Measurements from ENCODE around the gene MAD1L1. TPM values are rescaled to one million over a fixed set of nuclear protein-coding genes. Genes with fewer than 3 reads are reported as not detected.
"Not testable (repeated sequence)": the region's sequence is repeated elsewhere in the genome, so short reads cannot be mapped to it uniquely, and the experiment has no call there.

MAD1L1 gene
- total and polyA plus RNA-seq, 3 donors from 2014 or later, result 63.1 to 149 (median 94.6) TPM

GRCh38 chr7:1931256-1931950 is 301.3 kb downstream of the MAD1L1 start:
- WGBS, 2 donors, result 91 to 95% methylated on average over 21 to 22 of the region's 22 CpGs
- Histone ChIP-seq H3K27ac (no peak overlapping the region), H3K9me3 (no peaks in the 10 kb centered on the region), H3K27me3 (no peaks in the 10 kb centered on the region), H3K4me1 (peaks cover 12% of the 10 kb centered on the region), H3K4me3 (no peak overlapping the region), H3K36me3 (ENCODE audit: low read depth, missing control alignments) (no peaks in the 10 kb centered on the region)
- no peak for DNase-seq
- TF ChIP-seq POLR2A (IDR thresholded peaks at IDR 0.05), result no peak
- TF ChIP-seq CTCF (IDR thresholded peaks at IDR 0.05), result no peak
- intact Hi-C loops (cut with DNase I; ENCODE audit: low total_unique reads), result no loop called here

- intact Hi-C loops (cut with DNase I; ENCODE audit: low total_unique reads), result no loop called here
- Histone ChIP-seq H3K4me1 (peaks cover 12% of the 10 kb centered on the region), H3K27me3 (no peaks in the 10 kb centered on the region), H3K4me3 (no peak overlapping the region), H3K9me3 (no peaks in the 10 kb centered on the region), H3K36me3 (ENCODE audit: low read depth, missing control alignments) (no peaks in the 10 kb centered on the region), H3K27ac (no peak overlapping the region)
- no peak for DNase-seq
- WGBS, 2 donors, result 94 to 97% methylated on average over 18 to 24 of the region's 36 CpGs
- TF ChIP-seq CTCF (IDR thresholded peaks at IDR 0.05) (no peak), POLR2A (IDR thresholded peaks at IDR 0.05) (no peak)
Observed at GRCh38 chr7:1930381-1931065, 302.2 kb downstream of the MAD1L1 start.

- DNase-seq; H3K4me3 ChIP-seq; H3K36me3 ChIP-seq (ENCODE audit: low read depth, missing control alignments); intact Hi-C loops (cut with DNase I; ENCODE audit: low total_unique reads); H3K27me3 ChIP-seq; H3K9me3 ChIP-seq; H3K27ac ChIP-seq: not testable (repeated sequence)
- 91 to 95% methylated on average over 22 to 26 of the region's 29 CpGs for WGBS, 2 donors
- H3K4me1 ChIP-seq, result peaks cover 12% of the 10 kb centered on the region
Observed at GRCh38 chr7:1929349-1929925, 303.3 kb downstream of the MAD1L1 start.

GRCh38 chr7:1928645-1929348 is 303.9 kb downstream of the MAD1L1 start:
- no peak overlapping the region for H3K4me3 ChIP-seq
- no peaks in the 10 kb centered on the region for H3K27me3 ChIP-seq
- intact Hi-C loops (cut with DNase I; ENCODE audit: low total_unique reads), result no loop called here
- TF ChIP-seq CTCF (IDR thresholded peaks at IDR 0.05) (no peak), POLR2A (IDR thresholded peaks at IDR 0.05) (no peak)
- no peaks in the 10 kb centered on the region for H3K36me3 ChIP-seq (ENCODE audit: low read depth, missing control alignments)
- WGBS, 2 donors, result 91 to 95% methylated on average over 9 to 20 of the region's 20 CpGs
- no peak overlapping the region for H3K27ac ChIP-seq
- no peak for DNase-seq
- H3K4me1 ChIP-seq, result peaks cover 12% of the 10 kb centered on the region
- H3K9me3 ChIP-seq, result no peaks in the 10 kb centered on the region
